H1 (cell line): ENCODE data around the gene BCL6B. TPM values are rescaled to one million over a fixed set of nuclear protein-coding genes. Genes with fewer than 3 reads are reported as not detected.

Experiments
- CTCF ChIA-PET: fragments of 300-600 bp; sonication (Branson Sonifier 250); formaldehyde crosslinking; loops from one replicate; lab custom pipeline; 2021; ENCODE audit not compliant: partially characterized antibody; lab: Charles Lee
- POLR2A ChIA-PET: fragments of 300-600 bp; sonication (Branson Sonifier 250); formaldehyde crosslinking; loops from one replicate; lab custom pipeline; 2021; ENCODE audit warnings: inconsistent platforms; ENCODE audit not compliant: partially characterized antibody; lab: Charles Lee
- DNase-seq, 2 experiments: peaks; one replicate each; pipeline versions ENCODE4 v3.0.0 to v3.0.0-alpha.2; 2010 to 2022; ENCODE audit warnings: low spot score in 2 of 2, low read depth in 1 of 2, mixed read lengths in 1 of 2
- FAIRE-seq: peaks from 2 replicates; lab custom pipeline; 2011; peaks lifted over from hg19 to GRCh38; lab: Jason Lieb, UNC
- H2AFZ ChIP-seq: 2 replicates; pipeline ENCODE4 v1.8.1; 2012; ENCODE audit warnings: low read length, inconsistent platforms
- H2AK5ac ChIP-seq: 2 replicates; pipeline ENCODE4 v1.6.1; 2013; ENCODE audit warnings: low read depth, low read length
- H2BK120ac ChIP-seq: replicated peaks from 2 replicates; pipeline ENCODE3; 2013; ENCODE audit warnings: low read depth, low read length, inconsistent platforms
- H2BK12ac ChIP-seq: 2 replicates; pipeline ENCODE4 v1.6.1; 2013; ENCODE audit warnings: low read depth, low read length
- H2BK15ac ChIP-seq: 2 replicates; pipeline ENCODE4 v1.6.1; 2013; ENCODE audit warnings: low read length
- H2BK20ac ChIP-seq: 2 replicates; pipeline ENCODE4 v1.6.1; 2013; ENCODE audit warnings: low read length
- H2BK5ac ChIP-seq: 2 replicates; pipeline ENCODE4 v1.6.1; 2013; ENCODE audit warnings: low read depth, low read length
- H3K14ac ChIP-seq: 2 replicates; pipeline ENCODE4 v1.6.1; 2013; ENCODE audit warnings: inconsistent platforms; ENCODE audit not compliant: insufficient read length
- H3K18ac ChIP-seq: 2 replicates; pipeline ENCODE4 v1.6.1; 2013; ENCODE audit warnings: low read length; ENCODE audit errors: extremely low read depth
- H3K23ac ChIP-seq: 2 replicates; pipeline ENCODE4 v1.6.1; 2013; ENCODE audit warnings: inconsistent platforms; ENCODE audit not compliant: insufficient read length
- H3K23me2 ChIP-seq: 2 replicates; pipeline ENCODE4 v1.6.1; 2013; ENCODE audit warnings: low read depth, low read length
- H3K27ac ChIP-seq: 2 replicates; pipeline ENCODE4 v1.6.1; 2011; ENCODE audit warnings: low read depth, low read length, inconsistent platforms
- H3K27me3 ChIP-seq, 4 experiments: replicated peaks in 1 of 4; 1 replicate in 1 of 4; 2 replicates in 3 of 4; pipeline versions ENCODE4 v1.6.1 to v1.8.1; 2011 to 2013; ENCODE audit warnings: low read length in 3 of 4, mild to moderate bottlenecking in 3 of 4, inconsistent platforms in 2 of 4, mixed read lengths in 2 of 4, moderate library complexity in 1 of 4; ENCODE audit not compliant: control insufficient read depth in 3 of 4, insufficient read depth in 3 of 4; ENCODE audit errors: extremely low read depth in 1 of 4
- H3K36me3 ChIP-seq, 4 experiments: 2 replicates each; pipeline versions ENCODE4 v1.6.1 to v1.8.1; 2011 to 2013; ENCODE audit warnings: mild to moderate bottlenecking in 4 of 4, low read length in 3 of 4, moderate library complexity in 2 of 4, control low read depth in 1 of 4, inconsistent platforms in 1 of 4; ENCODE audit not compliant: insufficient read depth in 4 of 4, control insufficient read depth in 2 of 4
- H3K4ac ChIP-seq: replicated peaks from 2 replicates; pipeline ENCODE3; 2013; ENCODE audit warnings: low read length, low read depth, mixed read lengths, inconsistent platforms; ENCODE audit not compliant: insufficient read length
- H3K4me1 ChIP-seq, 4 experiments: replicated peaks in 1 of 4; 1 replicate in 1 of 4; 2 replicates in 3 of 4; pipeline versions ENCODE4 v1.6.1 to v1.8.1; 2011 to 2013; ENCODE audit warnings: low read length in 3 of 4, inconsistent platforms in 2 of 4, mixed read lengths in 1 of 4; ENCODE audit not compliant: insufficient read depth in 4 of 4, control insufficient read depth in 3 of 4
- H3K4me2 ChIP-seq, 2 experiments: 2 replicates each; pipeline versions ENCODE4 v1.6.1 to v1.8.1; 2011 to 2013; ENCODE audit warnings: low read depth in 2 of 2, low read length in 2 of 2, control low read depth in 1 of 2, inconsistent platforms in 1 of 2, mild to moderate bottlenecking in 1 of 2; ENCODE audit not compliant: insufficient read depth in 1 of 2
- H3K4me3 ChIP-seq, 4 experiments: fragments of 200-600, 300-600 bp in 1 of 4; sonication (generic), shearing (Covaris generic), sonication (Bioruptor Twin) in 1 of 4; 2 replicates each; pipeline versions ENCODE4 v1.5.1 to v1.8.1; 2011 to 2016; ENCODE audit warnings: low read length in 4 of 4, low read depth in 3 of 4, control low read depth in 2 of 4, inconsistent platforms in 2 of 4, mild to moderate bottlenecking in 2 of 4, mixed read lengths in 1 of 4, moderate library complexity in 1 of 4; ENCODE audit not compliant: insufficient read depth in 2 of 4; ENCODE audit errors: extremely low read depth in 1 of 4
- H3K56ac ChIP-seq: replicated peaks from 2 replicates; pipeline ENCODE3; 2013; ENCODE audit warnings: low read depth, mild to moderate bottlenecking, mixed read lengths, low read length, inconsistent platforms; ENCODE audit not compliant: insufficient read length
- H3K79me1 ChIP-seq: 2 replicates; pipeline ENCODE4 v1.6.1; 2013; ENCODE audit warnings: low read depth, low read length, control low read depth
- H3K79me2 ChIP-seq, 2 experiments: 2 replicates each; pipeline versions ENCODE4 v1.6.1 to v1.8.1; 2012 to 2013; ENCODE audit warnings: low read length in 2 of 2, mild to moderate bottlenecking in 2 of 2, inconsistent platforms in 1 of 2; ENCODE audit not compliant: insufficient read depth in 2 of 2, control insufficient read depth in 1 of 2
- H3K9ac ChIP-seq, 4 experiments: replicated peaks in 1 of 4; 1 replicate in 1 of 4; 2 replicates in 3 of 4; pipeline versions ENCODE4 v1.6.1 to v1.8.1; 2011 to 2013; ENCODE audit warnings: low read depth in 3 of 4, low read length in 3 of 4, control low read depth in 2 of 4, mild to moderate bottlenecking in 2 of 4, moderate library complexity in 2 of 4, inconsistent platforms in 1 of 4; ENCODE audit errors: extremely low read depth in 1 of 4
- H3K9me3 ChIP-seq, 2 experiments: 2 replicates each; pipeline versions ENCODE4 v1.6.1 to v1.8.1; 2012 to 2013; ENCODE audit warnings: mild to moderate bottlenecking in 2 of 2, moderate library complexity in 2 of 2, control low read depth in 1 of 2, inconsistent platforms in 1 of 2, low read depth in 1 of 2, low read length in 1 of 2, mixed read lengths in 1 of 2; ENCODE audit not compliant: insufficient read depth in 2 of 2
- H4K20me1 ChIP-seq, 2 experiments: replicated peaks in 1 of 2; 2 replicates each; pipeline versions ENCODE3 to v1.8.1; 2011 to 2013; ENCODE audit warnings: inconsistent platforms in 2 of 2, low read length in 2 of 2, mild to moderate bottlenecking in 1 of 2; ENCODE audit not compliant: insufficient read depth in 2 of 2, control insufficient read depth in 1 of 2
- H4K5ac ChIP-seq: 2 replicates; pipeline ENCODE4 v1.6.1; 2013; ENCODE audit warnings: low read length, low read depth, mixed read lengths, inconsistent platforms; ENCODE audit not compliant: insufficient read length
- H4K8ac ChIP-seq: 2 replicates; pipeline ENCODE4 v1.8.0; 2013; ENCODE audit warnings: mild to moderate bottlenecking, moderate library complexity, low read length, inconsistent platforms; ENCODE audit not compliant: insufficient read depth; ENCODE audit errors: extremely low read depth
- H4K91ac ChIP-seq: replicated peaks from 2 replicates; pipeline ENCODE3; 2013; ENCODE audit warnings: low read length, mixed read lengths, inconsistent platforms; ENCODE audit not compliant: insufficient read length
- KDM4A ChIP-seq: IDR thresholded peaks from one replicate; pipeline ENCODE4 v1.7.1; 2012; ENCODE audit warnings: low read depth, mild to moderate bottlenecking, moderate library complexity, low read length, inconsistent platforms; ENCODE audit not compliant: severe bottlenecking
- RBBP5 ChIP-seq: IDR thresholded peaks from 2 replicates; pipeline ENCODE4 v1.7.1; 2012; ENCODE audit warnings: low read depth, mild to moderate bottlenecking, inconsistent platforms, low read length, moderate library complexity, borderline replicate concordance
- RNF2 ChIP-seq: fragments of 200-900, 300-1000 bp; sonication (generic); IDR thresholded peaks from 2 replicates; pipeline ENCODE4 v1.7.1; 2016; ENCODE audit warnings: borderline replicate concordance, low read depth, mild to moderate bottlenecking, antibody characterized with exemption, low read length; ENCODE audit not compliant: poor library complexity, severe bottlenecking; ENCODE audit errors: missing control alignments
- SIX5 ChIP-seq: IDR thresholded peaks from 2 replicates; pipeline ENCODE4 v1.6.1; 2011; ENCODE audit warnings: mild to moderate bottlenecking, low read depth, low read length
- SRF ChIP-seq: IDR thresholded peaks from 2 replicates; pipeline ENCODE4 v1.6.1; 2011; ENCODE audit warnings: mild to moderate bottlenecking, low read depth, low read length, moderate library complexity
- WGBS, 2 experiments: shearing (Covaris generic) in 1 of 2; methylation state at CpG; one replicate each; pipeline versions ENCODE4 v1.1.6 to v1.1.7; 2013 to 2015; ENCODE audit warnings: low lambda C conversion rate in 2 of 2, mixed read lengths in 2 of 2, inconsistent platforms in 1 of 2, low coverage in 1 of 2, missing lambda C conversion rate in 1 of 2; ENCODE audit not compliant: insufficient replicate concordance in 2 of 2, insufficient coverage in 1 of 2, insufficient read length in 1 of 2; ENCODE audit errors: extremely low coverage in 1 of 2, missing lambda C conversion rate in 1 of 2; 5-methylcytosine and 5-hydroxymethylcytosine counted together
- polyA plus RNA-seq, 7 experiments: library from polyadenylated mRNA; depleted of rRNA in 3 of 7; stranded (reverse) in 5 of 7; unstranded in 2 of 7; fragments of >200 nt in 5 of 7; fragments of 200-250 nt in 2 of 7; gene quantifications; 1 replicate in 5 of 7; 2 replicates in 1 of 7; 4 replicates in 1 of 7; pipeline versions ENCODE4 v1.2.1 to v1.2.3, GENCODE V29; 2011 to 2013; ENCODE audit warnings: missing spikeins in 2 of 7, mixed read lengths in 2 of 7
- total RNA-seq: library from RNA; stranded (reverse); fragmentation: NEBNext Ultra II Directional; extraction: Animal tissue kit (Norgen Biotek cat#: 25700); gene quantifications from 2 replicates; pipeline ENCODE4 v1.2.1, GENCODE V29; 2021

Gene BCL6B
- total and polyA plus RNA-seq, 2 of the 8 experiments (the other 6 are each of a cell fraction or from before 2014, with no cell fraction given): 6.6 to 8.7 TPM

GRCh38 chr17:7043182-7043496, 20.3 kb downstream of the BCL6B start:
- H3K23me2 ChIP-seq: peaks cover 32% of the 10 kb centered on the region; the same call in 1 of the 2 replicates
- H3K9ac ChIP-seq: no peak overlapping the region
- no peak overlapping the region for H3K23ac ChIP-seq
- peaks cover 0 to 9% of the 10 kb centered on the region in 2 experiments for H4K20me1 ChIP-seq
- POLR2A ChIA-PET: interaction anchor here (0.6 to 1.5 kb wide), 4 partner anchors 19 to 196 kb away, joined by 3 to 4 read pairs (median 4); partner anchors contain the start of gene PHF23
- no peak overlapping the region for H2BK120ac ChIP-seq
- 7% methylated on average over 12 of the region's 21 CpGs; no CpG with 5 or more reads in 1 of the 2 experiments for WGBS, 2 experiments
- H4K91ac ChIP-seq: no peak overlapping the region
- no peak overlapping the region; the same call in 1 of the 2 replicates for H2AFZ ChIP-seq
- TF ChIP-seq RBBP5: 0 out of 2 replicates have a peak, but pooled peaks have one; percentile 12
- TF ChIP-seq SRF: no peak
- peak; percentile 4 for TF ChIP-seq KDM4A
- TF ChIP-seq SIX5: no peak
- peak; percentile 45 for TF ChIP-seq RNF2
- TF ChIP-seq, all 59 proteins: peak for 3
- FAIRE-seq: no peak
- Histone ChIP-seq H2AK5ac (no peak overlapping the region), H3K9me3 (no peaks in the 10 kb centered on the region), H3K18ac (peak overlapping the region; percentile 48), H2BK20ac (no peak overlapping the region), H2BK12ac (no peak overlapping the region), H2BK5ac (no peak overlapping the region), H3K4me3 (peak overlapping the region; percentile 37 to 66 (median 47)), H2BK15ac (peak overlapping the region; percentile 46; the same call in 1 of the 2 replicates), H4K8ac (peak overlapping the region; percentile 87), H3K4me1 (peaks cover 0 to 18% (median 17%) of the 10 kb centered on the region in 4 experiments; a peak in 6 of 7 replicates), H3K79me2 (no peaks in the 10 kb centered on the region), H3K27ac (no peak overlapping the region), H4K5ac (no peak overlapping the region), H3K56ac (peak overlapping the region; percentile 7), H3K14ac (no peak overlapping the region), H3K4me2 (peak overlapping the region; percentile 93 to 94), H3K79me1 (no peaks in the 10 kb centered on the region), H3K27me3 (peaks cover 3 to 33% (median 32%) of the 10 kb centered on the region in 4 experiments), H3K36me3 (no peaks in the 10 kb centered on the region), H3K4ac (peak overlapping the region; percentile 66)
- CTCF ChIA-PET: interaction anchor here (0.8 to 7.1 kb wide), 8 partner anchors 11 to 171 kb away, joined by 3 to 60 read pairs (median 8); partner anchors contain the start of gene ASGR1
- no peak for DNase-seq
